Measurements from ENCODE around the gene VPS36.

DNA sequence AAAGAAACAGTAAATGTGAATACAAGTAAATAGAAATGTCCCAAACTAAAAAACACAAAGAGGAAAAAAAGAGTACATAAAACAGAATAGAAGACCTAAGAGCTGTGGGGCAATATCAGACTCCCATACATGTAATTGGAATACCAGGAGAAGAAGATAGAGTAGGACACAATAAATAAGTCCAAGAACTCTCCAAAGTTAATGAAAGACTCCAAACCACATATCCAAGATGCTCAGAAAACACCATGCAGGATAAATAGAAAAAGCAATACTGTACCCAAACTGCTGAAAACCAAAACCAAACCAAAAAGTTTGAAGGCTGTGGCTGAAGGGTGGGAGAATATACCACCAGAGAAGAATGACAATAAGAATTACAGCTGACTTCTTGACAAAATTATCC lies 62.7 kb downstream of the VPS36 start:
- no peak for TF ChIP-seq RAD21 (IDR thresholded peaks at IDR 0.05; ENCODE audit: low read depth)
- TF ChIP-seq, protein P1, sequence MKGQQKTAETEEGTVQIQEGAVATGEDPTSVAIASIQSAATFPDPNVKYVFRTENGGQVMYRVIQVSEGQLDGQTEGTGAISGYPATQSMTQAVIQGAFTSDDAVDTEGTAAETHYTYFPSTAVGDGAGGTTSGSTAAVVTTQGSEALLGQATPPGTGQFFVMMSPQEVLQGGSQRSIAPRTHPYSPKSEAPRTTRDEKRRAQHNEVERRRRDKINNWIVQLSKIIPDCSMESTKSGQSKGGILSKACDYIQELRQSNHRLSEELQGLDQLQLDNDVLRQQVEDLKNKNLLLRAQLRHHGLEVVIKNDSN (IDR thresholded peaks at IDR 0.05), result no peak
- TF ChIP-seq, protein P2, sequence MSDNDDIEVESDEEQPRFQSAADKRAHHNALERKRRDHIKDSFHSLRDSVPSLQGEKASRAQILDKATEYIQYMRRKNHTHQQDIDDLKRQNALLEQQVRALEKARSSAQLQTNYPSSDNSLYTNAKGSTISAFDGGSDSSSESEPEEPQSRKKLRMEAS (IDR thresholded peaks at IDR 0.05), result no peak

Data from Ishikawa (cell line).